HG02884 (cell line): ENCODE data around the gene SMAD4.
"Not testable (repeated sequence)": the region's sequence is repeated elsewhere in the genome, so short reads cannot be mapped to it uniquely, and the experiment has no call there.

Experiments
- ATAC-seq: cut with Tn5 transposase; IDR thresholded peaks from one replicate; pipeline ENCODE4 v1.9.1; 2021; ENCODE audit warnings: mild to moderate bottlenecking, moderate library complexity; ENCODE audit not compliant: unreplicated experiment

SMAD4 gene

GRCh38 chr18:51029694-51030536 lies at the start of gene SMAD4:
Gene SMAD4, plus strand, starts transcription at chr18:51030213. Its CDS starts 16,834 bp downstream, at chr18:51047047.
- ATAC-seq: peak; percentile 66

GRCh38 chr18:50981381-50981780 lies 48.6 kb upstream of the SMAD4 start:
- no peak for ATAC-seq

GRCh38 chr18:50982086-50982801 lies 47.8 kb upstream of the SMAD4 start:
- no peak for ATAC-seq

- ATAC-seq: no peak
These were observed 47.2 kb upstream of the SMAD4 start for GRCh38 chr18:50982802-50983179.

- no peak for ATAC-seq
These were observed 43.5 kb upstream of the SMAD4 start for GRCh38 chr18:50986360-50987087.

GRCh38 chr18:50987261-50987660 lies 42.8 kb upstream of the SMAD4 start:
- ATAC-seq: no peak

- ATAC-seq: no peak
These were observed 40.3 kb upstream of the SMAD4 start for GRCh38 chr18:50989711-50990110.

GRCh38 chr18:50992351-50992762 lies 37.7 kb upstream of the SMAD4 start:
- no peak for ATAC-seq

GRCh38 chr18:50994031-50994430 lies 36.0 kb upstream of the SMAD4 start:
- no peak for ATAC-seq

- not testable (repeated sequence) for ATAC-seq
These were observed 26.8 kb upstream of the SMAD4 start for GRCh38 chr18:51003174-51003573.

GRCh38 chr18:51006061-51006818 lies 23.8 kb upstream of the SMAD4 start:
- ATAC-seq: no peak

- ATAC-seq: no peak
These were observed 22.8 kb upstream of the SMAD4 start for GRCh38 chr18:51006948-51007789.

- no peak for ATAC-seq
These were observed 22.2 kb upstream of the SMAD4 start for GRCh38 chr18:51007790-51008139.

- no peak for ATAC-seq
These were observed 20.9 kb upstream of the SMAD4 start for GRCh38 chr18:51009072-51009471.

- ATAC-seq: no peak
These were observed 19.8 kb upstream of the SMAD4 start for GRCh38 chr18:51010218-51010617.

- no peak for ATAC-seq
These were observed 18.3 kb upstream of the SMAD4 start for GRCh38 chr18:51011709-51012108.

GRCh38 chr18:51012441-51012840 lies 17.6 kb upstream of the SMAD4 start:
- ATAC-seq: no peak

GRCh38 chr18:51013259-51013658 lies 16.8 kb upstream of the SMAD4 start:
- no peak for ATAC-seq

GRCh38 chr18:51017140-51017879 lies 12.7 kb upstream of the SMAD4 start:
- no peak for ATAC-seq
